ENCODE data around the gene GREB1L. TPM values are rescaled to one million over a fixed set of nuclear protein-coding genes. Genes with fewer than 3 reads are reported as not detected.

GREB1L gene
- total RNA-seq, 2 experiments from 2014 or later: not detected

DNA sequence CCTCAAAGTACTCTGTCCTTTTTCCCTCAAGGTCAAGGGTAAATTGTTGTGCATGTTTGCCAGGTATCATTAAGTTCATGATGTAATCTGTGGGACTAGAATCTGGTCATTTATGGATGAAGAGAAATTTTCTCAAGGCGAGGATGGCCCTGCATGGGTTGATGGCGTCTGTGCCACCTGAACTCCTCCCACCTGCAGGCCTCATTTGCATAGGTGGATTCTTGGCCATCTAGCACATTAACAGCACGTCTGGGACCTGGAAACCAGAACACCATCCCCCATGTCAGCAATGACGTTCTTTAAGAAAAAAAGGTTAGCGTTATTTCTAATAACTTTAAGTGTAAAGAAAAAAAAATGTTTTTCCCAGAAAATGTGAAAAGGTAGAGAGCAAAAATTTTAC lies 212.7 kb downstream of the GREB1L start:
- Mint-ChIP-seq H3K4me3 (no peak overlapping the region), H3K27ac (no peak overlapping the region), H3K4me1 (no peaks in the 10 kb centered on the region), H3K27me3 (peaks cover 24% of the 10 kb centered on the region), H3K36me3 (no peaks in the 10 kb centered on the region), H3K9me3 (no peaks in the 10 kb centered on the region)
- DNase-seq (no peak), ATAC-seq (ENCODE audit: low read depth) (no peak)
- POLR2A ChIA-PET: no interaction called here

DNA sequence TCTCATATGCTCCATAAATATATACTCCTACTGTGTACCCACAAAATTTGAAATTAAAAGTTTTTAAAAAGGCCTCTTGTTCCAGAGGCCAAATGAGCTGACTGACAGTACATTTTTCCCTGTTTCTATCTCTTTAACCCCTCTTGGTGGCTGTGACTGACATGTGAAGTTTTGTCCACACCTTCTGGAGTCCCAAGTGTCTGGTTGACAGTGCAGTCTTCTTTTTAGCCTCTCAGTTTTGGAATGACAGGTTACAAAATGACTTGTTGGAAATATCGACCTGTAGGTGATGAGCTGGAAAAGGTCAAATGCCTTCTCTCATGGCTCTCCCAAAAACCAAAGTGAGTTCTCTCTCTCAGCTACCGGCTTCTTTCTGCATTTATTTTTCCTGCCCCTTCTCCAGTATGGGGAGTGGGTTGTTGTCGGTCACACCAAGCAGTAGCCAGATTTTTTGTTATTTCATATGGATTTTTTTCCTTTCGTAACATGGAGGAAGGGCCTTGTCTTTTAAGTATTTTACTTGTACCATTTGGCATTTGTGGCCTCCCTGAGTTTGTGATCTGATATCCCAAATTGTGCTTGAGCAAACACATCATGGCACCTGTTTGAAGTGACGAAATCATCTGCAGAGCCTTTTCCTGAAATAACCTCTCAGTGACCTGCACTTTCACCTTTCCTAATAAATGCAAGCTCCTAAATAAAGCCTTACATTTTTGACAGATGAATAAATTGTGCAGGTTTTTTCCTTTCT lies 214.6 kb downstream of the GREB1L start:
- Mint-ChIP-seq H3K27me3 (peaks cover 15% of the 10 kb centered on the region), H3K9me3 (no peaks in the 10 kb centered on the region), H3K4me3 (no peak overlapping the region), H3K4me1 (no peaks in the 10 kb centered on the region), H3K27ac (no peak overlapping the region), H3K36me3 (no peaks in the 10 kb centered on the region)
- ATAC-seq (ENCODE audit: low read depth): no peak
- no peak for DNase-seq
- POLR2A ChIA-PET: no interaction called here

DNA sequence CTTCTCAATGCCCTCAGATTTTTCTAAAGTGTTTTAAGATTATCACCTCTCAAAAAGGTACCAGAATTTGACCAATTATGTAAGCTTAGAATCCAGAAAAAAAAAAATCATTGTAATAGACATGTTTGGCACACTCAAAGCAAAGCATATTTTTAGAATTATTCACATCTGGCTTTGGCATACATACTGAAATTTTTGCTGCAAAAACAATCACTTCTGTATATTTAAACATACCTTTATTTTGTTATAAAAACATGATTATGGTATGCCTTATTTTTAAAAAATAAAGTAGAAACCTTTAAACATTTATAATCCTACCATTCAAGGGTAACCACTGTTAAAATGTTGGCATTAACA lies 215.1 kb downstream of the GREB1L start:
- no peak overlapping the region for H3K4me3 Mint-ChIP-seq
- H3K9me3 Mint-ChIP-seq: no peaks in the 10 kb centered on the region
- ATAC-seq (ENCODE audit: low read depth) (no peak), DNase-seq (no peak)
- POLR2A ChIA-PET: no interaction called here
- no peak overlapping the region for H3K27ac Mint-ChIP-seq
- H3K4me1 Mint-ChIP-seq: no peaks in the 10 kb centered on the region
- no peaks in the 10 kb centered on the region for H3K36me3 Mint-ChIP-seq
- peaks cover 11% of the 10 kb centered on the region for H3K27me3 Mint-ChIP-seq

DNA sequence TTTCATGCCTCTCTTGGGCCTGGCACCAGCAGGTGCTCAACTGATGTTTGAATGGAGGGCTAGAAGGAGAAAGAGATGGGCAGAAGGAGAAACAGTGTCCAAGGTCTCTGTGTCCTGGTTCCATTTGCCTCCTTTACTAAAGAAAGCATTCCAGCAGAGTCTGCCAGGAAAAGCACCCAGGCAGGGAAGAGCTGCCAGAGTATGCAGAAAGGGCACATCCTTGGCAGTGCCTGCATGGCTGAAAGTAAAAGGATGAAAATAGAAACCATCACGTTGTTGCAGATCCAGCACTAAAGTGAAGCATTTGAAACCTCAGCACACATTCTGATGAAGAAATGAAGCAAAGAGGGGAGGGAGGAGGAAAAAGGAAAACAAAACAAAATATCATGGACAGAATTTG lies 216.3 kb downstream of the GREB1L start:
- Mint-ChIP-seq H3K27me3 (peaks cover 7% of the 10 kb centered on the region), H3K27ac (no peak overlapping the region)
- ATAC-seq (ENCODE audit: low read depth): no peak

DNA sequence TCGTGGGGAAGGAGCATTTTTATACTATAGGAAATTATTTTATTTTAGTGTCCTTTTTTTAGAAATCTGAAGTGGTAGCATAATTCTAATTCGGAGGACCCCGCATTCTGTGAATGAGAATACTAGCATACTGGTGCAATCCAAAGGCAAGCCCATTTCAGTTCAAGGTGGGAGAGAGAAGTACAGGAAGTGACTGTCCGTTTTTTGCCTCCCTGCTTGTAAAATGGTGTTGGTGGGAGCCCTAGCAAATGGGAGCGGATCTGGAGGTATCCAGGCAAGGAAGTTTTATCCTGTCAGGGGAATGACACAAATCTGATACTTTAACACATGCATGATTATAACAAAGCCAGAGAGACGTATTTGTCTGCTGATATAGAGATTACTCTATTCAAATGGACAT lies 216.8 kb downstream of the GREB1L start:
- POLR2A ChIA-PET: no interaction called here
- DNase-seq: no peak
- Mint-ChIP-seq H3K4me3 (no peak overlapping the region), H3K4me1 (no peaks in the 10 kb centered on the region), H3K27ac (no peak overlapping the region), H3K27me3 (peaks cover 5% of the 10 kb centered on the region), H3K9me3 (no peaks in the 10 kb centered on the region), H3K36me3 (no peaks in the 10 kb centered on the region)
- no peak for ATAC-seq (ENCODE audit: low read depth)

More for the DNA sequence above, 216.3 kb downstream of the GREB1L start:
- H3K4me3 Mint-ChIP-seq: no peak overlapping the region
- POLR2A ChIA-PET: no interaction called here
- H3K4me1 Mint-ChIP-seq: no peaks in the 10 kb centered on the region
- no peaks in the 10 kb centered on the region for H3K36me3 Mint-ChIP-seq
- H3K9me3 Mint-ChIP-seq: no peaks in the 10 kb centered on the region
- no peak for DNase-seq

GRCh38 chr18:21459706-21460286 lies 217.8 kb downstream of the GREB1L start:
- no peak for ATAC-seq (ENCODE audit: low read depth)
- H3K36me3 Mint-ChIP-seq: no peaks in the 10 kb centered on the region
- no peak overlapping the region for H3K4me3 Mint-ChIP-seq

DNA sequence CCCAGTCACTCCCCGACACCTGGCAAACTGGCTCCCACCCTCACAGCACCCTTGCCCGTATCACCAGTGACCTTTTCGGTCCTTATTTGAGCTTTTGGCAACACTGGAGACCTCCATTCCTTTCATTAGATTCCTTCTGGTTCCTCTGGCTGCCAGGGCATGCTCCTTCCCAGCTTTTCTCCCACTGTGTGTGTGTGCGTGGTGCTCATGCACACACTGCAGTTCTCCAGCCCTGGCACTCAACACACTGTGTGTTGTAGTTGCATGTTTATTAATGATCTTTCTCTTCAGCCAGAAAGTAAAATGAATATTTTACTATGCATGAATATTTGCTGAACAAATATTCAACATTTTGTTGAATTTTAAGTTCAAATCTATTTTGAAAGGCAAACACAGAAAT lies 219.4 kb downstream of the GREB1L start:
- H3K27ac Mint-ChIP-seq: no peak overlapping the region
- ATAC-seq (ENCODE audit: low read depth) (no peak), DNase-seq (no peak)
- H3K9me3 Mint-ChIP-seq: no peaks in the 10 kb centered on the region
- POLR2A ChIA-PET: no interaction called here
- no peak overlapping the region for H3K4me3 Mint-ChIP-seq
- H3K4me1 Mint-ChIP-seq: no peaks in the 10 kb centered on the region
- H3K27me3 Mint-ChIP-seq: peaks cover 17% of the 10 kb centered on the region
- no peaks in the 10 kb centered on the region for H3K36me3 Mint-ChIP-seq

More at GRCh38 chr18:21459706-21460286, 217.8 kb downstream of the GREB1L start:
- H3K27me3 Mint-ChIP-seq: peaks cover 14% of the 10 kb centered on the region
- H3K27ac Mint-ChIP-seq: no peak overlapping the region
- no peak for DNase-seq
- POLR2A ChIA-PET: no interaction called here
- no peaks in the 10 kb centered on the region for H3K4me1 Mint-ChIP-seq
- H3K9me3 Mint-ChIP-seq: no peaks in the 10 kb centered on the region

- Mint-ChIP-seq H3K27ac (no peak overlapping the region), H3K27me3 (peaks cover 28% of the 10 kb centered on the region), H3K4me1 (no peaks in the 10 kb centered on the region), H3K36me3 (no peaks in the 10 kb centered on the region), H3K9me3 (no peaks in the 10 kb centered on the region), H3K4me3 (no peak overlapping the region)
- ATAC-seq (ENCODE audit: low read depth) (no peak), DNase-seq (no peak)
- POLR2A ChIA-PET: no interaction called here
These were observed 221.7 kb downstream of the GREB1L start for GRCh38 chr18:21463718-21464117.

GRCh38 chr18:21468514-21469164 lies 226.6 kb downstream of the GREB1L start:
- peaks cover 2% of the 10 kb centered on the region for H3K9me3 Mint-ChIP-seq
- DNase-seq: no peak
- no peak overlapping the region for H3K4me3 Mint-ChIP-seq
- H3K27me3 Mint-ChIP-seq: peaks cover 28% of the 10 kb centered on the region
- no peaks in the 10 kb centered on the region for H3K4me1 Mint-ChIP-seq
- H3K36me3 Mint-ChIP-seq: no peaks in the 10 kb centered on the region
- POLR2A ChIA-PET: no interaction called here
- no peak for ATAC-seq (ENCODE audit: low read depth)
- H3K27ac Mint-ChIP-seq: no peak overlapping the region

DNA sequence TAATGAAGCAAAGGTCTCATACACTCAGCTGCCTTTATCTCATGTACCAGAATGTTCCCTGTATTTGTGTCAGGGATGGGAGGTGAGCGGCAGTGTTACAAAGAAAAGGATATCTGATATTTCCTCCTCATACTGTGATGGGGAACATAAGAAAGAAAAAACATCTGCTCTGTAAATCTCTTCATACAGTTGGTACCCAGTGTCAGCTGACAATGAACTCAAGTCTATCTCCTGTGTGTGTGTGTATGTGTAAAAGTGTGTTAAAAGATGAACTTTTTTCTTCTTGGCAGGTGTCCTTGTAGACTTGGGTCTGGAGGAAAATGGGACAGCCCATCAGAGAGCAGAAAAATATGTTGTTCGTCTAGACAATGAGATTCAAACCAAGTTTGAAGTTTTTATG lies 230.7 kb downstream of the GREB1L start:
- H3K9me3 Mint-ChIP-seq: peaks cover 2% of the 10 kb centered on the region
- no peaks in the 10 kb centered on the region for H3K4me1 Mint-ChIP-seq
- no peak overlapping the region for H3K4me3 Mint-ChIP-seq
- no peak overlapping the region for H3K27ac Mint-ChIP-seq
- no peak for ATAC-seq (ENCODE audit: low read depth)
- DNase-seq: no peak
- H3K36me3 Mint-ChIP-seq: no peaks in the 10 kb centered on the region
- POLR2A ChIA-PET: no interaction called here
- peaks cover 10% of the 10 kb centered on the region for H3K27me3 Mint-ChIP-seq

GRCh38 chr18:21474621-21475020 lies 232.6 kb downstream of the GREB1L start:
- no peak for DNase-seq
- Mint-ChIP-seq H3K27ac (no peak overlapping the region), H3K9me3 (peaks cover 2% of the 10 kb centered on the region), H3K4me1 (no peaks in the 10 kb centered on the region), H3K4me3 (no peak overlapping the region), H3K36me3 (no peaks in the 10 kb centered on the region), H3K27me3 (peaks cover 9% of the 10 kb centered on the region)
- POLR2A ChIA-PET: no interaction called here
- no peak for ATAC-seq (ENCODE audit: low read depth)

GRCh38 chr18:21479721-21480120 lies 237.7 kb downstream of the GREB1L start:
- no peak overlapping the region for H3K4me3 Mint-ChIP-seq
- POLR2A ChIA-PET: no interaction called here
- H3K36me3 Mint-ChIP-seq: no peaks in the 10 kb centered on the region
- no peak overlapping the region for H3K27ac Mint-ChIP-seq
- no peak for ATAC-seq (ENCODE audit: low read depth)
- no peaks in the 10 kb centered on the region for H3K9me3 Mint-ChIP-seq
- no peak for DNase-seq
- peaks cover 15% of the 10 kb centered on the region for H3K27me3 Mint-ChIP-seq
- no peaks in the 10 kb centered on the region for H3K4me1 Mint-ChIP-seq

DNA sequence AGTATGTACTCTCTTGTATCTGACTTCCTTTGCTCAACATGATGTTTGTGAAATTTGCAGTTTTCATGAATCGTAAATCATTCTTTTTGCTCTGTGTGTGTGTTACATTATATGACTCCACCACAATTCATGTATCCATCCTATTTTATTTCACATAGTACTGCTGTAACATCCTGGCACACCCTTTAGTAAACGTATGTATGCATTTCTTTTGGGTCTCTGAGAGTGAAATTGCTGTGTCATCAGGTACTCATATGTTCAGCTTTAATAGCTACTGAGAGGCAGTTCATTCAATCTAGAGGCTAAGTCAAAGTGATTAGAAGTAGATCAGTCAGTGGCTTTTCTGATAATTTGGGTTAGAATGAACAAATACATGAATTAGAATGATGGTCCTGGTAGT lies 239.7 kb downstream of the GREB1L start:
- H3K9me3 Mint-ChIP-seq: no peaks in the 10 kb centered on the region
- H3K27ac Mint-ChIP-seq: no peak overlapping the region
- H3K36me3 Mint-ChIP-seq: no peaks in the 10 kb centered on the region
- no peaks in the 10 kb centered on the region for H3K4me1 Mint-ChIP-seq
- POLR2A ChIA-PET: no interaction called here
- no peak for ATAC-seq (ENCODE audit: low read depth)
- DNase-seq: no peak
- no peak overlapping the region for H3K4me3 Mint-ChIP-seq
- H3K27me3 Mint-ChIP-seq: peaks cover 13% of the 10 kb centered on the region

- POLR2A ChIA-PET: no interaction called here
- ATAC-seq (ENCODE audit: low read depth): no peak
- Mint-ChIP-seq H3K36me3 (no peaks in the 10 kb centered on the region), H3K27me3 (peaks cover 8% of the 10 kb centered on the region), H3K9me3 (no peaks in the 10 kb centered on the region), H3K4me1 (no peaks in the 10 kb centered on the region), H3K27ac (no peak overlapping the region), H3K4me3 (no peak overlapping the region)
- no peak for DNase-seq
These were observed 241.0 kb downstream of the GREB1L start for GRCh38 chr18:21483051-21483450.
